ENCODE measurements around the gene TNNT2. TPM values are rescaled to one million over a fixed set of nuclear protein-coding genes. Genes with fewer than 3 reads are reported as not detected.
A peak's percentile ranks its signal among the peaks of the same experiment; 100 is the strongest.

Gene TNNT2
- total and polyA plus RNA-seq, 3 experiments from 2014 or later = not detected

DNA sequence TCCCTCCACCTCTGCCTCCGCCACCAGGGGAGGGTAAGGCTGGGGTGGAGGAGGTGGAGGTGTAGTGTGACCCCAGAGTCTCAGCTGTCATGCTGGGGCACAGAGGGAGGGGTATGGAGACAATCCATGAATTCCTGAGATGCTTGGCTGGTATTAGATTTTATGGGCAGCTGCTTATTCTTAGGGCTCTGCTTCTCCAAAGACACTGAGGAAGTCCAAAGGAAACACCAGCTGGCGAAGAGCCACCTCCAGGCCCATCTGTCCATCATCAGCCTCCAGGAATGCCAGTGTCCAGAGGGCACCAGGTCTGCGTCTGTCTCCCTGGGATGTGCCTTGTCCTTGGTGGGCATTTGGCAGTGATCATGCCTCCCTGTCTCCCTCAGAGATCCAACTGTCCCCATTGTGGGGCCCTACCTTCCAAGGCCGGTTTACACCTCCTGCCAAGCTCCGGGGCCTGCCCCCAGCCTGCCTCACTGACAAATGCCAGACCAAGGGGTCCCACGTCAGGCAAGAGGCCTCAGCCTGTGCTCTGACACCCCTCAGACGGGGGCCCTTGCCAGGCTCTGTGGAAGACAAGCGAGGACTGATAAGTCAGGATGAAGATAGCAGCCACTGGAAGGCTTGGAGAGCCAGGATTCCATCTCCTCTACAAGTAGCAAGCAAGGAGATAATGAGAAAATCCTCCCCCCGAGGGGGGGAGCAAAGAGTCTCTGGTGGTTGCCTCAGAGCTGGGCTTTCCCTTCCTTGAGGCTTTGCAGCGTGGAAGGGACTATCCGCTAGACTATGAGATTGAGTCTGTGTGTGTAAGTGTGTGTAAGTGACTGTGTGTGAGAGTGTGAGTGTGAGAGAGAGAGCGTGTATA lies 42.5 kb upstream of the TNNT2 start:
- Histone ChIP-seq H3K27ac (ENCODE audit: low read depth, low read length) (no peak overlapping the region), H3K36me3 (ENCODE audit: insufficient read depth, low read length) (no peaks in the 10 kb centered on the region), H3K27me3 (ENCODE audit: insufficient read depth, low read length, poor library complexity, severe bottlenecking) (no peaks in the 10 kb centered on the region), H3K9me3 (ENCODE audit: low read length) (no peaks in the 10 kb centered on the region), H3K4me1 (ENCODE audit: insufficient read depth, low read length) (no peaks in the 10 kb centered on the region), H3K4me3 (ENCODE audit: low read length) (no peak overlapping the region)
- Mint-ChIP-seq H3K27ac (no peak overlapping the region), H3K27me3 (peaks cover 14 to 16% of the 10 kb centered on the region in 2 donors), H3K4me3 (no peak overlapping the region), H3K4me1 (no peaks in the 10 kb centered on the region), H3K36me3 (no peaks in the 10 kb centered on the region), H3K9me3 (peaks cover 0 to 2% (median 0%) of the 10 kb centered on the region in 5 donors)
- DNase-seq = no peak
- ChIA-PET POLR2A (no interaction called here), CTCF (interaction anchor here (1.6 to 1.9 kb wide), 2 partner anchors 14 to 15 kb away, joined by 5 read pairs; no protein-coding TSS in a partner anchor)

DNA sequence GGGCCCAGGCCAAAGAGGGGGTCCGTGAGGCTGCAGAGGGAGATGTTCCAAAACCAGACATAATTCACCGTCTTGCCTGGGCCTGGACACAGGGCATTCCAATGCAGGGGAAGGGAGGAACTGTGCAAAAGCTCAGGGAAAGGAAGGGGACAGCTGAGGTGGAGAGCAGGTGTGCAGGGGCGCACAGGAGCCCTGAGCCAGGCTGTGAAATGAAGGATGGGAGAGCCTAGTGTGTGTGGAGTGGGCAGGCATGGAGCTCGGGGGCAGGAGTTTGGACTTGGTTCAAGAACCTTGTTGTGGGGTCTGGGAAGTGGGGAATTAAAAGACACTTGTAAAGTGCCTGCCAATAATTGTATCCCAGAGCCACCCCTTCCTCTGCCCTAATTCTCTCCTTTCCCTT lies 41.8 kb upstream of the TNNT2 start:
- Mint-ChIP-seq H3K36me3 (no peaks in the 10 kb centered on the region), H3K27ac (no peak overlapping the region), H3K4me3 (no peak overlapping the region), H3K9me3 (peaks cover 0 to 2% (median 0%) of the 10 kb centered on the region in 5 donors), H3K27me3 (peaks cover 14 to 17% of the 10 kb centered on the region in 2 donors), H3K4me1 (no peaks in the 10 kb centered on the region)
- H3K27ac ChIP-seq (ENCODE audit: low read depth, low read length) = no peak overlapping the region
- ChIA-PET POLR2A (no interaction called here), CTCF (interaction anchor here (1.6 to 1.9 kb wide), 2 partner anchors 13 to 16 kb away, joined by 5 read pairs; no protein-coding TSS in a partner anchor)
- H3K4me3 ChIP-seq (ENCODE audit: low read length) = no peak overlapping the region
- no peaks in the 10 kb centered on the region for H3K27me3 ChIP-seq (ENCODE audit: insufficient read depth, low read length, poor library complexity, severe bottlenecking)
- H3K4me1 ChIP-seq (ENCODE audit: insufficient read depth, low read length) = no peaks in the 10 kb centered on the region
- H3K36me3 ChIP-seq (ENCODE audit: insufficient read depth, low read length) = no peaks in the 10 kb centered on the region
- no peaks in the 10 kb centered on the region for H3K9me3 ChIP-seq (ENCODE audit: low read length)
- no peak for DNase-seq

DNA sequence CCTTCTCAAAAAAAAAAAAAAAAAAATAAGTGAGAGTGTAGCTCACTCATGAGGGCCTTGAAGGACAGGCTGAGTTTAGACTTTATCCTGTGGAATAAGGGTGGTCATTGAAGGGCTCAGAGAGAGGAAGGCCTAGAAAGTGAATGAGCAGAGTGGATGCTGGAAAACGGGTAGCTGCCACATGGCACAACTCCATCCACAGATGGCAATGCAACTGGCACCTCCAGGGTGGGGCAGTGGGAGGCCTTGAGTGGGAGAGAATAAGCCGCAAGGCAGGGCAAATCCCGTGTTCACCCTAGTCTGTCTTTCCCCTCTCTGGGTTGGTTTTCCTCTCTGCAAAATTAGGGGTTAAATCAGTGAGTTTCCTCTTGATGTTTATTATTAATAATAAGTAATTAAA lies 41.0 kb upstream of the TNNT2 start:
- Mint-ChIP-seq H3K27ac (no peak overlapping the region), H3K9me3 (peaks cover 0 to 2% (median 0%) of the 10 kb centered on the region in 5 donors), H3K27me3 (peaks cover 14 to 16% of the 10 kb centered on the region in 2 donors), H3K36me3 (no peaks in the 10 kb centered on the region), H3K4me3 (no peak overlapping the region), H3K4me1 (no peaks in the 10 kb centered on the region)
- Histone ChIP-seq H3K4me1 (ENCODE audit: insufficient read depth, low read length) (no peaks in the 10 kb centered on the region), H3K4me3 (ENCODE audit: low read length) (no peak overlapping the region), H3K27ac (ENCODE audit: low read depth, low read length) (no peak overlapping the region), H3K36me3 (ENCODE audit: insufficient read depth, low read length) (no peaks in the 10 kb centered on the region), H3K27me3 (ENCODE audit: insufficient read depth, low read length, poor library complexity, severe bottlenecking) (no peaks in the 10 kb centered on the region), H3K9me3 (ENCODE audit: low read length) (no peaks in the 10 kb centered on the region)
- ChIA-PET CTCF (interaction anchor here (1.9 kb wide), 1 partner anchor 17 kb away, joined by 5 read pairs; no protein-coding TSS in a partner anchor), POLR2A (no interaction called here)
- DNase-seq = no peak

DNA sequence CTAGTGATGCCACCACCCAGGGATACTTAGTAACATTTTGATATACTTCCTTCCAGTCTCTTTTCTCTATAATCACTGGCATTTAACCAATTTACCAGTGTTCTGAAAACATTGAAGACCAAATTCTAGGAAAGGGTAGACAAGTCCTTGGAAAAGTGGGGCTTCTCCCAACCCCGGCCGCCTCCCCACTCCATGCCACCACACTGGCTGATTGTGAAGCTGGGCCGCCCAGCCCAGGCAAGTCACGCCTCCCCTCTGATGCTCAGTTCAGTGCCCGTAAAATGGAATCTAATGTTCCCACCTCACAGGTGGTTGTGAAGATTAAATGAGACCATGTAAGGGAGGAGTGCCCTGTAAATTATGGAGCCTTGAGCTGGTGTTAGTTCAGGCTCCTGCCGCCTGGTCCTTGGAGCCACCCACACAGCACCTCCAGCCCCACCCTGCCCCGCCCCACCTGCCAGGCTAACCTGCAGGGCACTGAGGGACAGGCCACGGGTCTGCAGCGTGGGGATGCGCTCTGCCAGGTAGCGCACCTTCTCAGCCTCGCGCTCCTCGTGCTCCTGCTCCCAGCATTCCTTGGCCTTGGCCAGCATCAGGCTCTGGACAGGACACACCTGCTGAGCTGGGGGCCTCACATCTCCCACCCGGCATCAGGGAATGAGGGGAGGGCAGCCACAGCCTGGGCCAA lies 36.7 kb upstream of the TNNT2 start:
- no peaks in the 10 kb centered on the region for H3K36me3 ChIP-seq (ENCODE audit: insufficient read depth, low read length)
- H3K4me1 ChIP-seq (ENCODE audit: insufficient read depth, low read length) = no peaks in the 10 kb centered on the region
- POLR2A ChIA-PET = no interaction called here
- H3K27ac Mint-ChIP-seq = no peak overlapping the region
- H3K27me3 ChIP-seq (ENCODE audit: insufficient read depth, low read length, poor library complexity, severe bottlenecking) = no peaks in the 10 kb centered on the region
- no peak overlapping the region for H3K4me3 Mint-ChIP-seq
- H3K9me3 ChIP-seq (ENCODE audit: low read length) = no peaks in the 10 kb centered on the region
- H3K4me3 ChIP-seq (ENCODE audit: low read length) = no peak overlapping the region
- no peak for DNase-seq
- H3K4me1 Mint-ChIP-seq = no peaks in the 10 kb centered on the region
- CTCF ChIA-PET = no interaction called here
- peaks cover 0 to 2% (median 0%) of the 10 kb centered on the region in 5 donors for H3K9me3 Mint-ChIP-seq
- H3K36me3 Mint-ChIP-seq = no peaks in the 10 kb centered on the region
- peaks cover 9 to 19% of the 10 kb centered on the region in 2 donors for H3K27me3 Mint-ChIP-seq
- H3K27ac ChIP-seq (ENCODE audit: low read depth, low read length) = no peak overlapping the region

DNA sequence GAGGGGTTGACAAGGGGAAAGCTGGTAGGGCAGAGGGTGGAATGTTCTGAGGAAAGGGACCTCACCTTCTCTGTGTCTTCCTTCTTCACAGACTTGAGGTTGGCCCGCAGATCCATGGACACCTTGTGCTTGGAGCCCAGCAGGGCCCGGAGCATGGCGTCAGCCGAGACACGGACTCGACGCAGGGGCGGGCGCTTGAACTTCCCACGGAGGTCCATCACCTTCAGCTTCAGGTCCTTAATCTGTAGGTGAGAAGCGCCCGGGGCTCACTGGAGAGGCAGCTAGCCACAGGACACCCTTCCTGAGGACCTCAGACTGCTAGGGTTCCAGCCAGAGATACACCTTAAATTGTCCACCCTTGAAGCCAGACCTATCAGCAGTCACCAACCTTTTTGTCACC lies 33.8 kb upstream of the TNNT2 start:
- Histone ChIP-seq H3K27me3 (ENCODE audit: insufficient read depth, low read length, poor library complexity, severe bottlenecking) (no peaks in the 10 kb centered on the region), H3K36me3 (ENCODE audit: insufficient read depth, low read length) (no peaks in the 10 kb centered on the region), H3K4me1 (ENCODE audit: insufficient read depth, low read length) (no peaks in the 10 kb centered on the region), H3K27ac (ENCODE audit: low read depth, low read length) (no peak overlapping the region), H3K4me3 (ENCODE audit: low read length) (no peak overlapping the region), H3K9me3 (ENCODE audit: low read length) (no peaks in the 10 kb centered on the region)
- ChIA-PET POLR2A (no interaction called here), CTCF (no interaction called here)
- peaks cover 7 to 15% of the 10 kb centered on the region in 2 donors for H3K27me3 Mint-ChIP-seq
- no peaks in the 10 kb centered on the region for H3K36me3 Mint-ChIP-seq
- H3K4me1 Mint-ChIP-seq = peaks cover 0 to 3% (median 0%) of the 10 kb centered on the region in 3 donors
- no peak overlapping the region for H3K4me3 Mint-ChIP-seq
- no peaks in the 10 kb centered on the region for H3K9me3 Mint-ChIP-seq
- no peak overlapping the region for H3K27ac Mint-ChIP-seq
- DNase-seq = no peak

DNA sequence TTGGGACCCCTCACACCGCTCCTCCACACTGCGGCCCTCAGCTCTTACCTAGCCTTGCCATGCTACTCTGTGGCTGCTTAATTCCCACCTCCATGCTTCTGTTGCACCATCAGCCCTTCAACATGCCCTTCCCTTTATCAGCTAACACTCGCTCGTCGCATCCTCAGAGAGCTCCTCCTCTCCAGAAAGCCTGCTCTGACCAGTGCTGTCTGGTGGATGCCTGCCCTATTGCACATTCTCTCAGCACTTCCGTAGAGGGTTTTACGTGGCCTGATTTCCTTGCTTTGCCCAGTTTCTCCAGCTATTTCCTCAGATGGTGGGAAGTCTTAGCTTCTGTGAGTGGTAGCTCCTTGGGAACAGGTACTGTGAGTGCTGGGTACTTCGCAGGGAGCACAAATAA lies 32.0 kb upstream of the TNNT2 start:
- ChIA-PET CTCF (interaction anchor here (1.3 kb wide), 1 partner anchor 9 kb away, joined by 3 read pairs; no protein-coding TSS in a partner anchor), POLR2A (no interaction called here)
- Mint-ChIP-seq H3K9me3 (no peaks in the 10 kb centered on the region), H3K27ac (no peak overlapping the region), H3K4me1 (peaks cover 0 to 3% (median 0%) of the 10 kb centered on the region in 3 donors), H3K36me3 (no peaks in the 10 kb centered on the region), H3K4me3 (no peak overlapping the region), H3K27me3 (peaks cover 1 to 9% of the 10 kb centered on the region in 2 donors)
- no peaks in the 10 kb centered on the region for H3K27me3 ChIP-seq (ENCODE audit: insufficient read depth, low read length, poor library complexity, severe bottlenecking)
- H3K36me3 ChIP-seq (ENCODE audit: insufficient read depth, low read length) = no peaks in the 10 kb centered on the region
- H3K4me3 ChIP-seq (ENCODE audit: low read length) = no peak overlapping the region
- DNase-seq = no peak
- H3K4me1 ChIP-seq (ENCODE audit: insufficient read depth, low read length) = no peaks in the 10 kb centered on the region
- no peak overlapping the region for H3K27ac ChIP-seq (ENCODE audit: low read depth, low read length)
- no peaks in the 10 kb centered on the region for H3K9me3 ChIP-seq (ENCODE audit: low read length)

DNA sequence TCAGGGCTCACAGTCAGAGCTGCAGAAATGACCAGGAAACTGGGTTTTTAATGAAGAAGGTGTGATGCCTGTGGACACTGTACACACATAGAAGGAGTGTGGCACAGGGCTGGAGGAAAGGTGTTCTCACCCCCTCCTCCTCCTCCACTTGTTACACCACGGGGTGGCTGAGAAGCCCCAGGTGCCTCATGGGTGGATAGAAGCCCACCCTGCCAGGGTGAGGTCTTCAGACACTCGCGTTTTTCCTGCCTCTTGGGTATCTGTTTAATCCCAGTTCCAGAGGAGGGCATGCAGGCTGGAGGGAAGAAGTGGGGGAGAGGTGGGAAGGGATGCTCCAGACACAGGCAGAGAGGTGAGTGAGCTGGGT lies 31.3 kb upstream of the TNNT2 start:
- H3K4me1 Mint-ChIP-seq = peaks cover 0 to 3% (median 0%) of the 10 kb centered on the region in 3 donors
- H3K36me3 Mint-ChIP-seq = no peaks in the 10 kb centered on the region
- POLR2A ChIA-PET = no interaction called here
- no peak overlapping the region for H3K27ac Mint-ChIP-seq
- peaks cover 1 to 9% of the 10 kb centered on the region in 2 donors for H3K27me3 Mint-ChIP-seq
- no peaks in the 10 kb centered on the region for H3K36me3 ChIP-seq (ENCODE audit: insufficient read depth, low read length)
- CTCF ChIA-PET = interaction anchor here (1.3 kb wide), 1 partner anchor 8 kb away, joined by 3 read pairs; no protein-coding TSS in a partner anchor
- no peak for DNase-seq
- no peak overlapping the region for H3K27ac ChIP-seq (ENCODE audit: low read depth, low read length)
- no peak overlapping the region for H3K4me3 ChIP-seq (ENCODE audit: low read length)
- no peaks in the 10 kb centered on the region for H3K9me3 Mint-ChIP-seq
- H3K4me3 Mint-ChIP-seq = no peak overlapping the region
- H3K9me3 ChIP-seq (ENCODE audit: low read length) = no peaks in the 10 kb centered on the region
- no peaks in the 10 kb centered on the region for H3K27me3 ChIP-seq (ENCODE audit: insufficient read depth, low read length, poor library complexity, severe bottlenecking)
- no peaks in the 10 kb centered on the region for H3K4me1 ChIP-seq (ENCODE audit: insufficient read depth, low read length)

DNA sequence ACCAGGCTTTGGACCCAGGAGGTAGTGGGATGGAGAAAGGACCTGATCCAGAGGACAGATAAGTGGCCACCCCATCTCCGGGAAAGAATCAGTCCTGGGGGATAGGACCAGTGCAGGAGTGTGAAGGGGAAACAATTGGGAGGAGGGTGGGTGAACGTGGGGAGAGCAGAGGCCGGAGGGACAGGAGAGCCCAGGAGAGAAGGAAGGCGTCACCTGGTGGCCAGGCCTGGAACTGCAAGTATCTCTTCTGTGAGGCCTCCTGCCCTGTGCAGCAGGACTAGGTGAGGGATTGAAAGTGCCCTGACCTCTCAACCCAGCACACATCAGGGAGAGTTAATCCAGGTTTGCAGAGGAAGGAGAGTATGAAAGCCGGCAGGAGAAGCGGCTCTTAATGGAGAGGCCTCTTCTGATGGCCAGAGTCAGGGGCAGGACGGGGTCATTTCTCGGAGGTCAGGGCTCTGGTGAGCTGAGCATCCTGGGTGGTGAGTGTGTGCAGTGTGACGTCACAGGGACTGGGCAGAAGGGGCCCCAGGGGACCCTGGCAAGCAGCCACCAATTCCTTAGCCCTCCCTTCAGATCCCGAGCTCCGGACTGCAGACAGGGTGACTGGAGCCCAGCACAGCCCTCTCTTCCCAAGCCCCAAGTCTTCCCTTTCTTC lies 30.8 kb upstream of the TNNT2 start:
- H3K27me3 Mint-ChIP-seq = peaks cover 1 to 9% of the 10 kb centered on the region in 2 donors
- H3K27me3 ChIP-seq (ENCODE audit: insufficient read depth, low read length, poor library complexity, severe bottlenecking) = no peaks in the 10 kb centered on the region
- ChIA-PET CTCF (no interaction called here), POLR2A (no interaction called here)
- H3K9me3 ChIP-seq (ENCODE audit: low read length) = no peaks in the 10 kb centered on the region
- peaks cover 0 to 3% (median 0%) of the 10 kb centered on the region in 3 donors for H3K4me1 Mint-ChIP-seq
- no peak overlapping the region for H3K27ac ChIP-seq (ENCODE audit: low read depth, low read length)
- no peaks in the 10 kb centered on the region for H3K36me3 ChIP-seq (ENCODE audit: insufficient read depth, low read length)
- H3K4me3 Mint-ChIP-seq = no peak overlapping the region
- no peaks in the 10 kb centered on the region for H3K36me3 Mint-ChIP-seq
- no peaks in the 10 kb centered on the region for H3K4me1 ChIP-seq (ENCODE audit: insufficient read depth, low read length)
- no peak overlapping the region for H3K4me3 ChIP-seq (ENCODE audit: low read length)
- H3K27ac Mint-ChIP-seq = no peak overlapping the region
- H3K9me3 Mint-ChIP-seq = no peaks in the 10 kb centered on the region
- DNase-seq = peak; percentile 33 to 69 (median 38)

Measured in CD8-positive, alpha-beta memory T cell (primary cell).